MM.1S (cell line): ENCODE results near the gene KCNIP1.

Experiments
- CTCF ChIP-seq: fragments of 300-600 bp; sonication (generic); IDR thresholded peaks from 2 replicates; pipeline ENCODE4 v1.5.1; 2016; ENCODE audit warnings: antibody characterized with exemption, low read length, mixed read lengths
- EZH2 ChIP-seq: fragments of 300-600 bp; sonication (generic); optimal IDR thresholded peaks from 2 replicates; pipeline ENCODE3; 2017; ENCODE audit warnings: low read depth, mild to moderate bottlenecking, antibody characterized with exemption, low read length, mixed read lengths

DNA sequence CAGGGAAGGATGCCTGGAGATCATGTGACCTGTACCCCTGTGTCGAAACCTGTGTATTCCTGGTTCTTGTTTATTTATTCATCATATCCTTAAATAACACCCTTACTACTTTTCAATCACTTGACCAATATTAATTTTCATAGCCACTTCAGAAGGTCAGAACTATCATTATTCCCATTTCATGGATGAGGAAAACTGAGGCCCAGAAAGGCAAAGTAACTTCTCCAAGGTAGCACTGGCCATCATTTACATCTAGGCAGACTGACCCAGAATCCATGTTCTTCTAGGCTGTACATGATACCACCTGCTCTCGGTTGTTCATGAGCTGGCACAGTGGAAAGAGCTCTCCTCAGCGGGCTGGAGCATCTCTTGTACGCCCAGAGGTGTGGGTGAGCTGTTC lies 49.4 kb downstream of the KCNIP1 start:
- TF ChIP-seq CTCF (no peak), EZH2 (no peak)
